ENCODE measurements around the gene CABP2. TPM values are rescaled to one million over a fixed set of nuclear protein-coding genes. Genes with fewer than 3 reads are reported as not detected.

The CABP2 gene
- total RNA-seq, 4 donors from 2014 or later: not detected

GRCh38 chr11:67532889-67533288 is 9.6 kb upstream of the CABP2 start:
- TF ChIP-seq POLR2AphosphoS5 (IDR thresholded peaks at IDR 0.05) (no peak), EP300 (IDR thresholded peaks at IDR 0.05) (no peak), POLR2A (IDR thresholded peaks at IDR 0.05; ENCODE audit: low read depth) (no peak), CTCF (IDR thresholded peaks at IDR 0.05) (no peak)
- H3K4me3 ChIP-seq: no peak overlapping the region
- H3K9me3 ChIP-seq: no peaks in the 10 kb centered on the region
- H3K27ac ChIP-seq (replicated peaks in 1 of 4): no peak overlapping the region
- no peak for DNase-seq (ENCODE audit: extremely low spot score)
- H3K4me1 ChIP-seq: no peaks in the 10 kb centered on the region
- WGBS: 72% methylated on average over 2 of the region's 2 CpGs
- intact Hi-C loops (cut with DNase I): no loop called here
- H3K27me3 ChIP-seq: peaks cover 0 to 3% (median 0%) of the 10 kb centered on the region in 4 donors
- H3K36me3 ChIP-seq: no peaks in the 10 kb centered on the region

- H3K27ac ChIP-seq (replicated peaks in 1 of 4): no peak overlapping the region
- 92% methylated on average over 2 of the region's 5 CpGs for WGBS
These were observed 7.0 kb upstream of the CABP2 start for GRCh38 chr11:67530282-67530592.

GRCh38 chr11:67528376-67528775 is 5.1 kb upstream of the CABP2 start:
- Histone ChIP-seq H3K27me3 (peaks cover 0 to 22% (median 0%) of the 10 kb centered on the region in 4 donors), H3K4me1 (no peaks in the 10 kb centered on the region), H3K27ac (replicated peaks in 1 of 4) (no peak overlapping the region), H3K4me3 (no peak overlapping the region), H3K9me3 (no peaks in the 10 kb centered on the region), H3K36me3 (no peaks in the 10 kb centered on the region)
- intact Hi-C loops (cut with DNase I): no loop called here
- TF ChIP-seq POLR2A (IDR thresholded peaks at IDR 0.05; ENCODE audit: low read depth): no peak
- no peak for TF ChIP-seq CTCF (IDR thresholded peaks at IDR 0.05)
- no peak for TF ChIP-seq EP300 (IDR thresholded peaks at IDR 0.05)
- TF ChIP-seq POLR2AphosphoS5 (IDR thresholded peaks at IDR 0.05): no peak
- no peak for DNase-seq (ENCODE audit: extremely low spot score)
- WGBS: 89% methylated on average over 4 of the region's 4 CpGs

More at GRCh38 chr11:67530282-67530592, 7.0 kb upstream of the CABP2 start:
- intact Hi-C loops (cut with DNase I): no loop called here
- Histone ChIP-seq H3K9me3 (no peaks in the 10 kb centered on the region), H3K27me3 (peaks cover 0 to 6% (median 0%) of the 10 kb centered on the region in 4 donors), H3K4me3 (no peak overlapping the region), H3K4me1 (no peaks in the 10 kb centered on the region), H3K36me3 (no peaks in the 10 kb centered on the region)
- no peak for DNase-seq (ENCODE audit: extremely low spot score)
- TF ChIP-seq EP300 (IDR thresholded peaks at IDR 0.05) (no peak), POLR2A (IDR thresholded peaks at IDR 0.05; ENCODE audit: low read depth) (no peak), CTCF (IDR thresholded peaks at IDR 0.05) (no peak), POLR2AphosphoS5 (IDR thresholded peaks at IDR 0.05) (no peak)

- Histone ChIP-seq H3K27ac (replicated peaks in 1 of 4) (no peak overlapping the region), H3K36me3 (no peaks in the 10 kb centered on the region), H3K9me3 (no peaks in the 10 kb centered on the region), H3K4me3 (no peak overlapping the region), H3K27me3 (peaks cover 0 to 30% (median 0%) of the 10 kb centered on the region in 4 donors), H3K4me1 (no peaks in the 10 kb centered on the region)
- intact Hi-C loops (cut with DNase I): no loop called here
- DNase-seq (ENCODE audit: extremely low spot score): no peak
- TF ChIP-seq POLR2A (IDR thresholded peaks at IDR 0.05; ENCODE audit: low read depth) (no peak), POLR2AphosphoS5 (IDR thresholded peaks at IDR 0.05) (no peak), CTCF (IDR thresholded peaks at IDR 0.05) (no peak), EP300 (IDR thresholded peaks at IDR 0.05) (no peak)
- 81% methylated on average over 5 of the region's 5 CpGs for WGBS
These were observed 2.2 kb upstream of the CABP2 start for GRCh38 chr11:67525275-67525976.

GRCh38 chr11:67524480-67524808 is 1.2 kb upstream of the CABP2 start:
- no peak for TF ChIP-seq CTCF (IDR thresholded peaks at IDR 0.05)
- TF ChIP-seq EP300 (IDR thresholded peaks at IDR 0.05): no peak
- TF ChIP-seq POLR2A (IDR thresholded peaks at IDR 0.05; ENCODE audit: low read depth): no peak
- no peak for TF ChIP-seq POLR2AphosphoS5 (IDR thresholded peaks at IDR 0.05)
- Histone ChIP-seq H3K9me3 (no peaks in the 10 kb centered on the region), H3K36me3 (no peaks in the 10 kb centered on the region), H3K4me1 (no peaks in the 10 kb centered on the region), H3K4me3 (no peak overlapping the region), H3K27me3 (peaks cover 0 to 27% (median 0%) of the 10 kb centered on the region in 4 donors), H3K27ac (replicated peaks in 1 of 4) (no peak overlapping the region)
- whole genome bisulfite sequencing: 81% methylated on average over 9 of the region's 9 CpGs
- no peak for DNase-seq (ENCODE audit: extremely low spot score)
- intact Hi-C loops (cut with DNase I): no loop called here
